HEK293T (cell line): Measurements from ENCODE around the gene OXCT2.

ENCODE experiments used
- CTBP1 ChIP-seq: fragments of 450-650 bp; IDR thresholded peaks from 2 replicates; pipeline ENCODE4 v1.6.1; 2016; ENCODE audit warnings: borderline replicate concordance
- FOXK2 ChIP-seq: fragments of 450-650 bp; IDR thresholded peaks from 2 replicates; pipeline ENCODE4 v1.6.1; 2016; ENCODE audit warnings: mild to moderate bottlenecking
- FOXM1 ChIP-seq: fragments of 450-650 bp; IDR thresholded peaks from 2 replicates; pipeline ENCODE4 v1.6.1; 2017; ENCODE audit warnings: mild to moderate bottlenecking, borderline replicate concordance
- NFRKB ChIP-seq: fragments of 450-650 bp; IDR thresholded peaks from 2 replicates; pipeline ENCODE4 v1.6.1; 2016; ENCODE audit warnings: mild to moderate bottlenecking, moderate library complexity
- SP1 ChIP-seq: fragments of 450-650 bp; IDR thresholded peaks from 2 replicates; pipeline ENCODE4 v1.6.1; 2017
- TF ChIP-seq, protein P1 (sequence below): fragments of 450-650 bp; IDR thresholded peaks from 2 replicates; pipeline ENCODE4 v1.6.1; 2016

DNA sequence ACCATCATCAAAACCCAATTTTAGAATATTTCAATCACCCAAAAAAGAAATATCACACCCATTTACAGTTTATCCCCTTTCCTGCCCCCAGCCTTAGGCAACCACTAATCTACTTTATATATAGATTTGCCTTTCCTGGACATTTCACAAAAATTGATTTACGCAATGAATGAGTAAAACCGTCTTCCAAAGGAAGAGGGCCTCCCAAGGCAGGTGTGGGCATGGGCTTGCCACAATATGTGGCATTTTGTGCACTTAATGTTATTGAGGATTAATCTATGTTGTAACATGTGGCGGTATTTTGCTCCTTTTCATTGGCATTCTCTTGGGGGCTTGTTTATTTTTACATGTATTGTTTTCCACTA is 29.3 kb upstream of the OXCT2 start:
- TF ChIP-seq CTBP1 = no peak
- TF ChIP-seq FOXM1 = no peak
- no peak for TF ChIP-seq SP1
- no peak for TF ChIP-seq NFRKB
- TF ChIP-seq, protein P1, sequence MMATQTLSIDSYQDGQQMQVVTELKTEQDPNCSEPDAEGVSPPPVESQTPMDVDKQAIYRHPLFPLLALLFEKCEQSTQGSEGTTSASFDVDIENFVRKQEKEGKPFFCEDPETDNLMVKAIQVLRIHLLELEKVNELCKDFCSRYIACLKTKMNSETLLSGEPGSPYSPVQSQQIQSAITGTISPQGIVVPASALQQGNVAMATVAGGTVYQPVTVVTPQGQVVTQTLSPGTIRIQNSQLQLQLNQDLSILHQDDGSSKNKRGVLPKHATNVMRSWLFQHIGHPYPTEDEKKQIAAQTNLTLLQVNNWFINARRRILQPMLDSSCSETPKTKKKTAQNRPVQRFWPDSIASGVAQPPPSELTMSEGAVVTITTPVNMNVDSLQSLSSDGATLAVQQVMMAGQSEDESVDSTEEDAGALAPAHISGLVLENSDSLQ = no peak
- no peak for TF ChIP-seq FOXK2
